Neural progenitor cell (in vitro differentiated cells): ENCODE results near the gene SYF2. TPM values are rescaled to one million over a fixed set of nuclear protein-coding genes. Genes with fewer than 3 reads are reported as not detected.

Source experiments
- DNase-seq: peaks from one replicate; pipeline ENCODE4 v3.0.0-alpha.2; 2016; ENCODE audit warnings: low spot score
- H2AFZ ChIP-seq: fragments of 200-600 bp; sonication (generic); replicated peaks from 2 replicates; pipeline ENCODE4 v1.6.1; 2016; ENCODE audit warnings: antibody characterized with exemption
- H3F3A ChIP-seq: fragments of 200-600 bp; sonication (generic); 2 replicates; pipeline ENCODE4 v1.6.1; 2016; ENCODE audit warnings: antibody characterized with exemption, low read depth
- H3K27ac ChIP-seq: fragments of 200-600 bp; sonication (generic); 2 replicates; pipeline ENCODE4 v1.5.1; 2016; ENCODE audit warnings: mild to moderate bottlenecking
- H3K27me3 ChIP-seq: fragments of 200-600 bp; sonication (generic); 2 replicates; pipeline ENCODE4 v1.6.1; 2016; ENCODE audit warnings: mild to moderate bottlenecking, moderate library complexity
- H3K36me3 ChIP-seq: fragments of 200-600 bp; sonication (generic); 2 replicates; pipeline ENCODE4 v1.5.1; 2016
- H3K4me1 ChIP-seq: fragments of 200-600 bp; sonication (generic); 2 replicates; pipeline ENCODE4 v1.6.1; 2016; ENCODE audit warnings: mixed run types
- H3K4me2 ChIP-seq: fragments of 200-600 bp; sonication (generic); 2 replicates; pipeline ENCODE4 v1.6.1; 2016
- H3K4me3 ChIP-seq: fragments of 200-600 bp; sonication (generic); 2 replicates; pipeline ENCODE4 v1.5.1; 2016
- H3K79me2 ChIP-seq: fragments of 200-600 bp; sonication (generic); 2 replicates; pipeline ENCODE4 v1.6.1; 2016; ENCODE audit warnings: low read depth
- H3K9ac ChIP-seq: fragments of 200-600 bp; sonication (generic); 2 replicates; pipeline ENCODE4 v1.6.1; 2016
- H3K9me3 ChIP-seq: fragments of 200-600 bp; sonication (generic); 2 replicates; pipeline ENCODE4 v1.5.1; 2016; ENCODE audit warnings: low read depth
- H4K20me1 ChIP-seq: fragments of 200-600 bp; sonication (generic); 2 replicates; pipeline ENCODE4 v1.6.1; 2016; ENCODE audit warnings: low read depth
- H3K27ac Mint-ChIP-seq: 3 replicates; pipeline ENCODE4 v1.8.0; 2021; ENCODE audit warnings: mixed read lengths
- H3K27me3 Mint-ChIP-seq: 2 replicates; pipeline ENCODE4 v1.8.0; 2022; ENCODE audit warnings: low read depth, mild to moderate bottlenecking, inconsistent platforms, moderate library complexity, mixed read lengths; ENCODE audit not compliant: insufficient read depth
- H3K36me3 Mint-ChIP-seq: 3 replicates; pipeline ENCODE4 v1.8.0; 2021; ENCODE audit warnings: mixed read lengths
- H3K4me1 Mint-ChIP-seq: 3 replicates; pipeline ENCODE4 v1.8.0; 2021; ENCODE audit warnings: mixed read lengths
- H3K4me3 Mint-ChIP-seq: 3 replicates; pipeline ENCODE4 v1.8.0; 2021; ENCODE audit warnings: mild to moderate bottlenecking, moderate library complexity, mixed read lengths
- H3K9me3 Mint-ChIP-seq: 3 replicates; pipeline ENCODE4 v1.8.0; 2020; ENCODE audit warnings: mixed read lengths
- EZH2 ChIP-seq: fragments of 200-600 bp; sonication (generic); IDR thresholded peaks from 2 replicates; pipeline ENCODE4 v1.6.1; 2017; ENCODE audit warnings: antibody characterized with exemption, mild to moderate bottlenecking, moderate library complexity
- EZH2phosphoT487 ChIP-seq: fragments of 200-600 bp; sonication (generic); IDR thresholded peaks from 2 replicates; pipeline ENCODE4 v1.6.1; 2017; ENCODE audit warnings: antibody characterized with exemption
- total RNA-seq: library from RNA; depleted of rRNA; stranded (reverse); fragments of >200 nt; gene quantifications from 2 replicates; pipeline ENCODE4 v1.2.3, GENCODE V29; 2015; ENCODE audit warnings: low replicate concordance
- TF ChIP-seq, protein P1 (sequence below): fragments of 200-600 bp; sonication (generic); IDR thresholded peaks from 2 replicates; pipeline ENCODE4 v1.5.1; 2017; ENCODE audit warnings: antibody characterized with exemption, mild to moderate bottlenecking

The SYF2 gene
- total RNA-seq, 1 donor from 2014 or later = 114 TPM

DNA sequence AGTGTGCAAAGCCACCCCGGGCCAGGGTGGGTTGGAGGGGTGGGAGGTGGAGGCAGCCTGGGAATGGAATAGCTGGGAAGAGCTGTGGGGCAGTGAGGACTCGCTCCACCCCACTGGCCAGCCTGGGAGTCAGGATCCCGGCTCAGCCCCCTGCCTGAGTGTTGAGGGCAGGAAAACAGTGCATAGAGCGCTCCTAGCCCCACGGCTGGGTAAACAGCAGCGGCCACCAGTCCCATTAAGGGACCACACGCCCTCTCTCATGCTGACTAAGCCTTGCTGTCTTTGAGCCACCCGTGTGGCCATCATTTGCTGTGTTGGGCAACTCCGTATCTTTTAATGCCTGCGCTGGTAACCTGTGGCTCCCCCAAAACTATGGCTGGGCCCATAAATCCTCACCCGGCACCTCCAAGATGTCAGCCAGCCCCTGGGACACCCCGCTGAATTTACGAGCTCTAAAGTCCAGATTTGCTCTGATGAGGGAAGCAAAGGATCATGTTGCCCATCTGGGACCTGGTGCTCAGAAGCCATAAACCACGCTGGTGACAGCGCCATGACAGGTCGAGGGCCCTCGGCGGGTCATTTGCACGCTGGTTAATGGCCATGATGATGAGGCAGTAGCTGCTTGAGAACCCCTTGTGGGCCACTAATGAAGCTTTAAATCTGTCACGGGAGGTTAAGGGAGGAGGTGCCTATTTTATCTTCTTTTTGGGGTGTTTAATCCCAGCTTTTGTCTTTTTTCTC lies 34.9 kb downstream of the SYF2 start:
- Histone ChIP-seq H2AFZ (peak overlapping the region; percentile 14), H3K4me1 (peaks cover 21% of the 10 kb centered on the region), H3K4me2 (peak overlapping the region; percentile 29), H3K27ac (no peak overlapping the region), H3K9me3 (no peaks in the 10 kb centered on the region), H3K27me3 (no peaks in the 10 kb centered on the region), H4K20me1 (no peaks in the 10 kb centered on the region), H3K36me3 (no peaks in the 10 kb centered on the region), H3K79me2 (no peaks in the 10 kb centered on the region), H3F3A (peaks cover 10% of the 10 kb centered on the region), H3K4me3 (no peak overlapping the region), H3K9ac (no peak overlapping the region)
- Mint-ChIP-seq H3K4me1 (peaks cover 29% of the 10 kb centered on the region), H3K27ac (no peak overlapping the region), H3K4me3 (no peak overlapping the region), H3K9me3 (no peaks in the 10 kb centered on the region), H3K36me3 (no peaks in the 10 kb centered on the region), H3K27me3 (peaks cover 19% of the 10 kb centered on the region)
- peak; percentile 23 for DNase-seq
- TF ChIP-seq, protein P1, sequence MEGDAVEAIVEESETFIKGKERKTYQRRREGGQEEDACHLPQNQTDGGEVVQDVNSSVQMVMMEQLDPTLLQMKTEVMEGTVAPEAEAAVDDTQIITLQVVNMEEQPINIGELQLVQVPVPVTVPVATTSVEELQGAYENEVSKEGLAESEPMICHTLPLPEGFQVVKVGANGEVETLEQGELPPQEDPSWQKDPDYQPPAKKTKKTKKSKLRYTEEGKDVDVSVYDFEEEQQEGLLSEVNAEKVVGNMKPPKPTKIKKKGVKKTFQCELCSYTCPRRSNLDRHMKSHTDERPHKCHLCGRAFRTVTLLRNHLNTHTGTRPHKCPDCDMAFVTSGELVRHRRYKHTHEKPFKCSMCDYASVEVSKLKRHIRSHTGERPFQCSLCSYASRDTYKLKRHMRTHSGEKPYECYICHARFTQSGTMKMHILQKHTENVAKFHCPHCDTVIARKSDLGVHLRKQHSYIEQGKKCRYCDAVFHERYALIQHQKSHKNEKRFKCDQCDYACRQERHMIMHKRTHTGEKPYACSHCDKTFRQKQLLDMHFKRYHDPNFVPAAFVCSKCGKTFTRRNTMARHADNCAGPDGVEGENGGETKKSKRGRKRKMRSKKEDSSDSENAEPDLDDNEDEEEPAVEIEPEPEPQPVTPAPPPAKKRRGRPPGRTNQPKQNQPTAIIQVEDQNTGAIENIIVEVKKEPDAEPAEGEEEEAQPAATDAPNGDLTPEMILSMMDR = no peak
- TF ChIP-seq EZH2phosphoT487 = no peak
- no peak for TF ChIP-seq EZH2

DNA sequence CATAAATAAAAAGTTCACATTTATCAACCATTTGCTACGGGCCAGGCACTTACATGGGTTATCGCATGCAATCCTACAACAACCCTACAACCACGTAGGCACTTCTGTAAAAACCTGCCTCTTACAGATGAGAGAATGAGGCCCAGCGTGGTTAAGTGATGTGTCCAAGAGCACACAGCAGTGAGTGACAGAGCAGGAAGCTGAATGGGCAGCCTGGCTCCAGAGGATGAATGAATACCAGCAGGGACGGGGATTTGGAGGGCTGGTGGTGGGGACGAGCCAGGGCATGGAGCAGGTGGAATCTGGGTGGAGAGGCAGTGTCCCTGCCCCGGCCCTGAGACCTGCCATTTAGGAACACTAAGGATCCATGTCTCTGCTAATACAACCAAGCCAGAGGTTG lies 35.5 kb downstream of the SYF2 start:
- no peak overlapping the region for H3K27ac Mint-ChIP-seq
- no peaks in the 10 kb centered on the region for H3K9me3 Mint-ChIP-seq
- DNase-seq = no peak
- Histone ChIP-seq H4K20me1 (no peaks in the 10 kb centered on the region), H3K9me3 (no peaks in the 10 kb centered on the region), H3K4me3 (no peak overlapping the region), H3K36me3 (no peaks in the 10 kb centered on the region), H3K9ac (no peak overlapping the region), H3K79me2 (no peaks in the 10 kb centered on the region), H3K27me3 (no peaks in the 10 kb centered on the region), H3K4me1 (peaks cover 21% of the 10 kb centered on the region), H3F3A (peaks cover 10% of the 10 kb centered on the region), H3K27ac (no peak overlapping the region), H3K4me2 (no peak overlapping the region), H2AFZ (peak overlapping the region; percentile 14)
- H3K36me3 Mint-ChIP-seq = no peaks in the 10 kb centered on the region
- H3K4me3 Mint-ChIP-seq = no peak overlapping the region
- peaks cover 17% of the 10 kb centered on the region for H3K27me3 Mint-ChIP-seq
- TF ChIP-seq, protein P1 = no peak
- TF ChIP-seq EZH2phosphoT487 (no peak), EZH2 (no peak)
- H3K4me1 Mint-ChIP-seq = peaks cover 29% of the 10 kb centered on the region

DNA sequence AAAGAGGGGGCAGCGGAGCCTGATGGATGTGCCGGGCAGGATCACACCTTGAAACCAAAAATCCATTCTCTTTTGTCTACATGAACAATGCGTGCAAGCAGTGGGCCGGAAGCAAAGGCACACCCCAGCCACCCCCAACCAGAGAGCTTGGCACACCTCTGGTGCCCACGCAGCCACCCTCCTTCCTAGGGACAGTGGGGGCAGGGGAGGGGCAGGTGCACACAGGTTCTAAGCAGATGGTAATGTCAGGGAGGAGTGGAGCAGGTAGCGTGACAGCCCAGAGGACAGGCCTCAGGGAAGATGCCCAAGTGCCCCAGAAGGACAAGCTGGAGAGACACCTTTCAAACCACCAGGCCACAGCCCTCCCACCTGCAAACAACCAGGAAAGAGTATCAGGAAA lies 36.5 kb downstream of the SYF2 start:
- H2AFZ ChIP-seq = no peak overlapping the region
- H3K9me3 ChIP-seq = no peaks in the 10 kb centered on the region
- H3K4me3 ChIP-seq = no peak overlapping the region
- H3K27ac ChIP-seq = no peak overlapping the region
- H3K9me3 Mint-ChIP-seq = no peaks in the 10 kb centered on the region
- no peaks in the 10 kb centered on the region for H3K36me3 ChIP-seq
- H3K27me3 Mint-ChIP-seq = peaks cover 19% of the 10 kb centered on the region
- H3K4me1 Mint-ChIP-seq = peaks cover 29% of the 10 kb centered on the region
- no peak overlapping the region for H3K9ac ChIP-seq
- H4K20me1 ChIP-seq = no peaks in the 10 kb centered on the region
- no peaks in the 10 kb centered on the region for H3K36me3 Mint-ChIP-seq
- peaks cover 10% of the 10 kb centered on the region for H3F3A ChIP-seq
- no peak for DNase-seq
- peaks cover 21% of the 10 kb centered on the region for H3K4me1 ChIP-seq
- no peaks in the 10 kb centered on the region for H3K27me3 ChIP-seq
- no peak for TF ChIP-seq EZH2phosphoT487
- TF ChIP-seq, protein P1 = no peak
- TF ChIP-seq EZH2 = no peak
- H3K4me3 Mint-ChIP-seq = no peak overlapping the region
- H3K79me2 ChIP-seq = no peaks in the 10 kb centered on the region
- no peak overlapping the region for H3K27ac Mint-ChIP-seq
- H3K4me2 ChIP-seq = no peak overlapping the region
